ENCODE results near the gene ZNF831.

Gene ZNF831

DNA sequence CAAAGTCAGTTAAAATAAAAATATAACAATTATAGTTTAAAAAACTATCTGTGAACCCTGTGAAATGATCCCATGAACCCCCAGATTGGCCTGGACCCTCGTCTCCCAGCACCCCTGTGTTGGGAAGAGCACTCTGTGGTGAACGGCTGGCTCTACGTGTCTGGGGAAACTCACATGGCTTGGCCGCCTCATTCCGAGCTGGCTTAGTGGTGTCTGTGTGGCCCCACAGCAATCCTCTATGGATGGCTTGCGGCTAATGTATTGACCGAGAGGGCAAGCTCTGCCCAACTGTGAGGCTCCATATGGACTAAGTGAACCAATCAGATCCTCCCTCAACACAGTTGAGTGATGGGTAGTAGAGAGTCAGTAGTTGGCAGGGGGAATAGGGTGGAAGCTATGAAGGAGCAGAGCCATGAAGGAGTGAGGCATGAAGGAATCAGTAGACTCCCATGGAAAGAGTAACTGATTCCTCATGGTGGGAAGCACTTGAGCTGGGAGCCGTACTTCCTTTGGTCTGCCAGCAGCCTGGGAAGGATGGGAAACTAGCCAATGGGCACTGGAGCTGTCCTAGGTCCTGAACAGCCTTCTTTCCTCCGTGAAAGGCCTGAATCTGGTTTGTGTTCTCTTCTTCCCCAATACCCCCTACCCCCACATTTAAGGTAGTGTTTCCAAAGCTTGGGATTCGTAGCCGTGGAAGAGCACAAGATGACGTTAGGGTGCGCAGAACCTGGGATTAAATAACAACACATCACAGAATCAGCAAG lies 21.6 kb upstream of the ZNF831 start:
- no peak for DNase-seq (ENCODE audit: low spot score)

DNA sequence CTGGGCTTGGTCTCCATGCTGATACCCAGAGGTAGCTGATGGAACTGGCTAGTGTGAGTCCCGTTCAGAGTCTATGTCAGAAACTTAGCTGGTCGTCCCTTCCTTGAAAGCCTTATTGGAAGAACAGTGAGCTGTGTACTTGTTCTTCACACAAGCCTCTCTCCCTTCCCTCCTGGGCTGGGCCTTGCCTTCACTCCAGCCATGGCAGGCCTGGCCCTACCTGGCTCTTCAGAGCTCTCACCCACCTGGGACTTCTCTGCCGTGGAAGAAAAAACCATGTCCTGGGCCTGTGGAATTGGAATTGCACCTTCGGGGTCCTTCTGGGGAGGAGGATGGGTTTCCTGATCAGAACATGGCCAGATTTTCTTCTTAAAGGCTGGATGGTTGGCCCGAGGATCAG lies 20.3 kb upstream of the ZNF831 start:
- no peak for DNase-seq (ENCODE audit: low spot score)

DNA sequence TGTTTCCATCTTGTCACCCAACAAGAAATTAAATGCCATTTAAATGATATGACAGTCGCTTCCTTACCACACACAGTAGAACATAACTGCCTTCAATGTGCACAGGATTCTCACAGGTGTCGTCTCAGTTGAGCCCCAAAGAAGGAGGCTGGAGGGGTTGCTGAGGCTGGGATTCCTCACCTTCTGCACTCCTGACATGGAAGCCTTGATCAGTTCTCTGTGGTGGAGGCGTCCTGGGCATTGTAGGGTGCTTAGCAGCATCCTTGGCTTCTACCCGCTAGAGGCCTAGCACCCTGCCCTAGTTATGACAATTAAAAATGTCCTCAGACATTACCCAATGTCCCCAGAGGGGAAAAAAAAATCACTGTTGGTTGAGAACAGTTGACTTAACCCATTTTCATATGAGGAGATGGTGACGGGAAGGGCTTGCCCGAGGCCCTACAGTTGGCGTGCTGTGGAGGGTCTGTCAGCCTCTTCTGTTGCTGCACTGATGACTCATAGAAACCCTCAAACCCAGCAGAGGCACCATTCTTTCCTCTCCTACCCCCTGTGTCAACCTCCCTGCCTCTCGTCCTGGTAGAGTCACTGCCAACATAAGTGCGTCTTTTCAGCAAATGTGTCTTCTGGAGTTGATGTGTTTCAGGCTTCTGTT lies 19.3 kb upstream of the ZNF831 start:
- no peak for DNase-seq (ENCODE audit: low spot score)

DNA sequence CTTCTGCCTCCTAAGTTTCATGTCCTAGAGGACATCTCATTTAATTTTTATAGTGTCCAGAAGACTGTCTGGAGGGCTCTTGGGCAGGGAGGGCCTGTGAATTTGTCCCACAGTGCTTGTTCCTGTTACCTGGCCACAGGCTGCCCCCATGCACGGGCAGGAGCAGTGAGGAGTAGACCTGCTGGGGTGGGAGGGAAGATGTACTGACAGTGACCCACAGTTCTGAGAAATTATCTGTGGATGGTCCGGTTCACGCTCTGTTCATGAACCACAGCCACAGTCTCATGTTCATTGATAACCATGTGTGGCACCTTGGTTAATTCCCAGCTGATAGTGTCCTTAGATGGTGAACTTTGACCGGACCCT lies 18.8 kb upstream of the ZNF831 start:
- no peak for DNase-seq (ENCODE audit: low spot score)

DNA sequence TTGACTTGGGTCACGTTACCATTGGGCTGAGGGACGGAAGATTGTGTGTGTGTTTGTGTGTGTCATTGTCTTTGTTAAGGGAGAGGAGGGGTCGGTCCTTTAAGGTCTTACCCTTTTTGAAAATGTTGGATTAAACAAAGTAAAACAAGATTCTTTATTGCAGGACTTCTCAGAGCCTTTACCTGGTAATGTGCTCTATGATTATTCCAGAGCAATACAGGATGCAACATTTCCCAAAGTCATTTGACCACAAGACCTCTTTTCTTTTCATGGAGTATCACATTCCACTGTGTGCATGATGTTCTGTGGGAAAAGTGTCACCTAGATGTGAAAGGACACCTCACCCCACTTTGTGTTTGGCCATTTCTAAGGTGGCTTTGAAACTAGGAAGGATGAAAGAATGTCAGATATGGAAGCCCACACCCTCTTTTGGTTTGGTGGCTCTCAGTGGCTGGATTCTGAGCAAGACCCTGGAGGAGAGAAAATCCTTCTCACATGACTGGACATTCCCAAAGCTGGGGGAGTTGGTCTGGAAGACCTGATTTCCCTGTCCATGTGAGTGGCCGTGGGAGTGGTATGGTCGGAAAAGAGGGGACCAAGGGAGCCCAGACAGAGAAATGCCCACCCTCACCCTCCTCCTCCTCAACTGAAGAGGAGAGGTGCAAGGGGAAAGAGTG lies 18.2 kb upstream of the ZNF831 start:
- DNase-seq (ENCODE audit: low spot score): no peak

DNA sequence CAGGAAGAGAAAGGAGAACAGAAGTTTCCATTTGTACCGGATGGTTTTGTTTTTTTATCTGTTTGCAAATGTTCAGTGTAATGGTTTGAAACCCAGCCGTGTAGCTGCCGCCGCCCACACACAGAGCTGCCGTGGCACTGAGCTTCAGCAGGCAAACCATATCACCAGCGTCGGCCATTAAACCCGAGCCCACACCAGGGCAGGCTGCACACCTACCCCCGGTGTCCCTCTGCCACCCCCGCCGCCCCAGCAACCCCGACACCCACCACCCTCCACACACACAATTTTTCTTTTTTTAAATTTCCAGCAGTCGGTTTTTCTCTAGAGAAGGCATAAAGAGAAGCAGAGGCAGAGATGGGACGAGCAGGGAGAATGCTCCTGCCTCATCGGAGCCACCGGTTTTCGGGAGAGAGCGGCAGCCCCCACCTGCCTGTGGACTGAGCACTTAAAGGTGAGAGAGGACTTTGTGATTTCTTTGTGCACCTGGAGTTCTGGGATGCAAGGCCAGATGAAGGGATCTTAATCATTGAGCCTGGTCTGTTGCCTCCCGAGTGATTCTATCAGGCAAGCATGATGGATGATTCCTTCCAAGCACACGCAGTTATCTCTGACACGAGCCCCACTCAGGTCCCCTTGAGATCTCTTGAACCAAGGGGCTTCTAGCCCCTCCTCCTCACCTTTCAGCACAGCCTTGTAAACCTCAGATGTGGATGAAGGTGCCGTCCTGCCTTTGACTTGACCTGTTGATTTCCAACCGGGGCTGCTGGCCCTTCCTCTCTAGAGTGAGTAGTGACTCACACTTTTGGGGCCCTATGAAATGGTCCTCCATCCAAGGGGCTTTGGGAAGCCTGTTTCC lies 17.5 kb upstream of the ZNF831 start:
- no peak for DNase-seq (ENCODE audit: low spot score)

DNA sequence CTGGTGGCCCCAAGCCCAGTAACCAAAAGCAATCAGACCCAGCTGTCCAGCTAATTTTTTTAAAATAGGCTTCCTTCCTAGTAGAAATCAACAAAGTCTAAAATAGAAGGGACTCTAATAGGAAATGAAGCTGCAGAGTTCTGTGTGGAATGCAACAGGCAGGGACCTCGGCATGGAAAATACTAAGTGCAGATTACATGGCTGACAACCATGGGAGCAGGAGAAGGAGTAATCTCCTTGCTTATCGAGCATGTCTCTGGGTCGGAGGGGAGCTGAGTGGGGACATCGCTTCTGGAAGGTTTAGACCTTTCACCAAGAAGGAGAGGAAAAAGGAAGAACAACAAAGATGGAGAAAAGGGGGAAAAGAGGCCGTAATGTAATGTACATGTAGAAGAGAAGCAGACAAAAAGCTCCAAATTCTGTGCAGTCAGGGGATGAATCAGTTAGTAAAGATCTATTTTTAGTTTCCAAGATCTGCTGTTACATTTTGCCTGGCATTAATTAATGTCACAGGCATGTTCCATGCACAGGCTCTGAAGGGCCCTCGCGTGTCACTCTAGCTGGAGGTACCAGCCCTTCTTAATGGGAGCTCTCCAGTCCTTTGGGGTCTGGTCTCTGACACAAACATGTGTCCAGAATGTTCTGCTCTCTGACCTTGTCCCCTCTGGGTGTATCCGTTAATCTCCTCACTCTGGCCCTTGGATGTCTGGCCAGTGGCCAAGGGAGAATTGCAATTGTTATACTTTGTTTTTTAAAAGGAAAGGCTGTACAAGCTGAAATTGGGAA lies 16.6 kb upstream of the ZNF831 start:
- no peak for DNase-seq (ENCODE audit: low spot score)

DNA sequence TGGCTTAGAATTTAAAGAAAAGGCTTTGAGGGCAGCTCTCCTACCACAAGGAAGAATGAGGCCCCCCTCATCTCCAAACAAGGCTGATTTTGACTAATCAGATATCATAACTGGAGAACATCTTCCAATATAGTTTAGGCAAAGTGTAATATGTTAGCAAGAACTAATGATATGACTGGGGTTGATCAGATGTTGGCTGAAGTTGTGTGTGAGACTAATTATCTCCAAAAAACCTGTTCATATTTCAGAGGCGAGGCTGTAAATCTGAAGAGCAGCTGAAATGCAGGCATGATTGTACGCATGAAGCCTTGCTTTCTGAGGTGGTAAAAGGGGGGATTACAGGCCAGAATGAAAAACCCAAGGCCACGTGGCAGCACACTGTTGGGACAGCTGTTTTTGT lies 16.0 kb upstream of the ZNF831 start:
- no peak for DNase-seq (ENCODE audit: low spot score)

DNA sequence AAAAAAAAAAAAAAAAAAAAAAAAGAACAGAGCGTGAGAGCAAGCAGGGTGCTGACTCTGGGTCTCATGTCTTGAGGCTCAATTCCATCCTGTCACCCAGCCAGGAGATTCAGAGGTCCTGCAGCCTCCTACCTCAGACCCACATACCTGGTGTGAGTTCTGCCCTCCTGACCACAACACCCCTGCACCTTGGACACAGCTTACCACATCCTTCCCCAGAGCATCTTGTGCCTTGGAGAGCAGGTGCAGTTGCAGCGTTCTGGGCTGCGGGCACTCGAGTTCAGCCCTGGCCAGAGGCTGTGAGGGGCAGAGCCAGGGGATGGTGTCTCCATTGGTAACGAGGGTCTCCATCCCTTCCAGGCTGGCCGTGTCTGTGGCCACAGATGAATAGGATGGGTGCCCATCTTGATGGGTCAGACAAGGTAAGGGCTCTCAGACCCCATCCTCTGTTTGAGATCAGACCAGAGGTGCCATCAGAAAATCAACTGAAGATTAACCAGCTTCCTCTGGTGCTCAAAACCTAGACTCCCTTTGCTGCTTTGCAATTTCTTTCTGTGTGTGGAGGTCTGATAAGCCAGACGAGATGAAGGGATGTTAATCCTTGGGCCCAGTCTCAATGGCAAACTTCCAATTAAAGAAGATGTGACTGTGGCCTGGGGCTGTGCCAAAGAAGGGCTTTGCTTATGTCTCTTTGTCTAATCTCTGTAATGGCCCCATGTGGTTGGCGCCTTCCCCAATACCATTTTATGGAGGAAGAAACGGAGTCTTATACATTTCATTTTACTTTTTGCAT lies 14.7 kb upstream of the ZNF831 start:
- no peak for DNase-seq (ENCODE audit: low spot score)

DNA sequence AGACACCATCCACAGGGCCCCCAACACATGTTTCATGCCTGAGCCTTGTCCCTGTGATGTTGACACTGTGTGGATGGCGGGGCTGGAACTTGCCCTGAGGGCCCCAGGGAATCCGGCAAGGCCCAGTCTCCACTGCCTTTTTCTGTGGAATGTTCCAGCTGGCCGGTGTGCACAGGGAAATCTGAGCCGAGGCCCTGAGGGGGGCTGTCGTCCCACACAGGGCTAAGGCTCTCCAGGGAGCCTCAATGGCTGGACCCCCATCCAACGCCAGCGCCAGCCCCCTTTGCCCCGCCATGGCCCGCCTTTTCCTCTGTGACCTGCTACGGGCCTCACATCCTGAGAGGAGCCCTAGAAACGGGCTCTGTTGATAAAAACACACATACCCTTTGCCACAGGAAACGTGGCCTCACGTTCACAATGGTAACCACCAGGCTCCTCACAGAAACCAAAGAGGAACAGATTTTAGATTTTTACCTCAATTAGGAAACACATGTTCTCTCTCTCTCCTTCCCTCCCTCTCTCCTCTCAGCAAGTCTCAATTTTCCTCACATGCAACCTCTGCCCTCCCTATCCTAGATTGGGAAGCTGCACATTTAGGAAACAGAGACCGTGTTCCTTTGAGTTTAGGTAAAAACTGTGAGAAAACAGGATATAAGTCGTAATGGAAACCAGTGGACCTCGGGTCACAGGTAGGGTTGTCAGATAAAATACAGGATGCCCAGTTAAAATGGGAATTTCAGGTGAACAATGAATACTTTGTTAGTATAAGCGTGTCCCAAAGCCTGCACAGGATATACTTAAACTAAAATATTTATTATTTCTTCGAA lies 13.7 kb upstream of the ZNF831 start:
- no peak for DNase-seq (ENCODE audit: low spot score)

DNA sequence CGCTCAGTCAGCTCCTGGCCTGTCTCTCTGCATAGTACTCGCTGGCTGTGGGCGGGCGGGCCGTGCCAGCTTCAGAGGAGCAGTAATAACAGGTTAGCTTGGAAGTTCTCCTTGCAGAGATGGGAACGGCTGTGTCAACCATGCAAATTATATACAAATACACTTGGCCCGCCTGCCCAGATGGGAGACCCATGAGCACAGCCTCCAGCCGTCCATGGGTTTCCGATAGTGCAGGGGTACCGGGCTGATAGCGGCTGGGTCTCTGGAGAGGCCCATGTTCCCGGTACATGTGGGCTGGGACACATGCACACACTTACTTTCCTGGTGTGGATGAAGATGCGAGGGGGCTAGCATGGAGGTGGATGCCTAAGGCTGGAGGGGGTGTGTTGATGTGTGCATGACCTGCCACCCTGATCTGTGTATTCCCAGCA lies 12.8 kb upstream of the ZNF831 start:
- no peak for DNase-seq (ENCODE audit: low spot score)

DNA sequence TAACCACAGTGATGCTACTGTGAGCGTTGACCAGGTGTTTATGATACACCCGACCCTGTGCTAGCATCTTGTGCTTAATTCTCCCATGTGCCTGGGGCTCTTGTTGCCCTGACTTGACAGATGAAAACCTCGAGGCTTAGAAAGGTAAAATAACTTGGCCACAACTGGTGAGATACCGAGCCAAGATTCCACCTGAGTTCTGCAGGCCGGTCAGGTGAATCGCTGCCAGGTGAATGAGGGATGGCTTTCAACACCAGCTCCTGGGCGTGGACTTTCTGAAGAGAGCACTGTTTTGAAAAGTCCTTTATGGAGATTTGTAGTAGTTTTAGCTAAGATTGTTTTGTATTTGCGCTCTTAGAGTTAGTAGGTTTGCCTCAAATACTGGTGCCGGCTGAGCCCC lies 12.2 kb upstream of the ZNF831 start:
- no peak for DNase-seq (ENCODE audit: low spot score)

DNA sequence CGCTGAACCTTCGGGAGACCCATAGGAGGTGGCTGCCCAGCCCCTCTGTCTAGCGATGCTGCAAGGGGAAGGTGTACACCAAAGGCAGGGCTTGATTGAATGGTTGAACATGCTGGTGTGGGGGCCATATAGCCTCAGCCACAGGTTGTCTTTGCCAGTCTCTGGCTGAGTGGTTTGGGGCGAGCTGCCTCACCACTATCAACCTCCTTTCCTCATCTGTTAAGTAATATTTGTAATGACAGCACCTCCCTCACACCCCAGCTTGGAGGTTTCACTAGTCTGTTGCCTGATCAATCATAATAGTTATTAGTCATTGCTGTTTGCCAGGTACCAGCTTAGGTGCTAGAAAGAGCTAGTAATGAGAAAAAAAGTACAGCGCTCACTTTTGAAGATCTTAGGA lies 11.8 kb upstream of the ZNF831 start:
- no peak for DNase-seq (ENCODE audit: low spot score)

DNA sequence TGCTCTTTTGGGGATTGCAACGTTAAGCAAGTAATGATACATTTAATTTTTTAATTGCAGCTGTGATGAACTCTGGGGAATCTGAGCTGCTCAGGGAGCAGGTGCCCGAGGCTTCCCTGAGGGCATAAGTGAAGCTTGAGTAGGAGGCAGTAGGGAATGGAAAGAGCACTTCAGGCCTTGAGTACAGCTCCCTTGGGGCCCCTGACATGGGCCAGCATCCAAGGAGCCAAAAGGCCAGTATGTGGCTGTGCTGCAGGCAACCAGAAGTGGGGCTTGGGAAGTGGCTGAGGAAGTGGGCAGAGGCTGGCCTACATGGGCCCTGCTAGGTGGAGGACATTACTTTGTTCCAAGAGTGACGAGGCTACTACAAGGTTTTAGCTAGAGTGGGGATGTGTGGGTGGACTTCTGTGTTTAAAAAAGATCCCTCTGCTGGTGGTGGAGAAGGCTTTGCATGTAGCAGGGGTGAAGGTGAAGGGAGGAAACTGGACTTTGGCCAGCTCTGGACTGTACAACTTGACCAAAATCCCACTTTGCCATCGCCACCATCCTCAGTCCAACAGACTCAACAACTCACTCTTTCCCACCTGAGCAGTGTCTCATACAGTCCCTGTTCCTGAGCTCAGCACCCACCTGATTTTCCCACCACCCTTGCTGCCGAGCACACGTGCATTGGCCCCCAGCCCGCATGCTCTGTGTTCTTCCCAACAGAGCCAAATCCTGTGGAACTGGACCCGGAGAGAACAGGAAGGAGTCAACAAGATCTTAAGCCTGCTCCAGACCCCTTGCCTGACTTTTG lies 10.9 kb upstream of the ZNF831 start:
- DNase-seq (ENCODE audit: low spot score): no peak

DNA sequence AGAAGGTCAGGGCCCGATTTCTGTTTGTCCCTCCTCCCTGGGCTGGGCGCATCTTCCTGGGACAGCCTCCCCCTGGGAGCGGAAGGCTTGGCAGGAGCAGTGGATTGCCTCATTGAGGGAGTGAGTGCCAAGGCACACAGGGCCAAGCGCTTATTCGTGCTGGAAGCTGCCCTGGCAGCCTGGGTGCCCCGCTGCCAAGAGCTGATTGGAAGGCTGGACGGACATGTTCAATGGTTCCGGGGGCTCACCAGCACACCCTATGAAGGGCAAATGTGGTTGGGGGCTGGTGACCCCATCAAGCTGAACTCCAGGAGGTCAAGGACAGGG lies 10.3 kb upstream of the ZNF831 start:
- DNase-seq (ENCODE audit: low spot score): no peak

DNA sequence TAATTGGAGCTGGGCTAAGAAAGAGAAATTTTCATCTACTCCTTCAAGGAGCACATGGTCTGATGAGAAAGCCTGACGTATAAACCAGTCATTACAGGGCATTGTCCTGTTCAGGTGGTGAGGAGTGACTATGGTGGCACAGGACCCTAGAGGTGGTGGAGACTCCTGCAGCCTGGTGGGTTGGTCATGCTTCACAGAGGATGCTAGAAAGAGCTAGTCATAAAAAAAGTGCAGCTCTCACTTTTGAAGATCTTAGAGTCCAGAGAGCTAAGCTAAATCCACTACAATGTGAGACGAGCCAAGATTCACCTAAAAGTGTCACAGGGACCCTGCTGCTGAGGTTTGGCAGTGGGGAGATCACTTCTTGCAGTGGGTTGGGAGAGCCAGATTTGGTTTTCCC lies 9.8 kb upstream of the ZNF831 start:
- DNase-seq (ENCODE audit: low spot score): no peak

DNA sequence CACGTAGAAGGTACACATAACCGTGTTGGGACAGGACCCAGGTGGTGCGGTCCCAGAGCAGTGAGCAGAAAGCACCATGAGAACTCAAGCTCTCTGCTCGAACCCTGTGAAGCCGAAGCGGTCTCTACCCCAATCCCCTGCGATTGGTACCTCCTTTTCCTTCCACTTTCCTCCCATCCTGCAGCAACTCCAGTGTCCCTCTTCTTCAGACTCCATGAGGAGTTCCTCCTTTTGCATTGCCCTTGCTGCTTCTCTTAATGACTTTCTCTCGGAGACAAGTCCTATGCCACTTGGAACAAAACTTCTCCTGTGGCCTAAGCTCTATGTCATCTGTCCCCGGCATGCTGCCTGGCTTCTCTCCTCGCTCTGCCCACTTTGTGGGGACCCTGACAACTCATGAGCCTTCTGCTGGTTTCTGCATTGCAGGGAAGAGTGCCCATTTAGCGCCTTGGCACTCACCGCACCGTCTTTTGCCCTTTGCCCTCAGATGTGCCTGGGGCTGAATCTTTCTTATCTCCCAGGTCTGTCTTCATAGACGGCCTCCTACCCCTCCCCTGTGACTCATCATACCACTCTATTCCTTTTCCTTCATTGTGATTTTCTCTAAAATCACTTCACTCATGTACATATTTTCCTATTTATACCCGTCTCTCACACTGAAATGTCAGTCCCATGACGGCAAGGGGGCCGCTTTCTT lies 9.2 kb upstream of the ZNF831 start:
- no peak for DNase-seq (ENCODE audit: low spot score)

DNA sequence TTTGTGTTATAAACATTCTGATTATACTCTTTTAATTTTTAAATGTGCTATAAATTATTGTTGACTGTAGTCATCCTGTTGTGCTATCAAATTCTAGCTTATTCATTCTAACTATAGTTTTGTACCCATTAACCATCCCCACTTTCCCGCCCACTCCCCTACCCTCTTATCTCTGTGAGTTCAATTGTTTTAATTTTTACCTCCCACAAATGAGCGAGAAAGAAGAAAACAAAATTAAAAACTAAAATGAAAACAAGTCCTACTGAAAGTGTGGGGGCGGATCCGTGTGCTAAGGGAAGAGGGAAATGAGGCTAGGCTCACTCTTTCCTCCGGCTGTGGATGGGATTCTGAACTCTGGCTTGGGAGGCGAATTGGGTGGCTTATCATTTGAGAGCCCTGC lies 6.6 kb upstream of the ZNF831 start:
- DNase-seq (ENCODE audit: low spot score): no peak

DNA sequence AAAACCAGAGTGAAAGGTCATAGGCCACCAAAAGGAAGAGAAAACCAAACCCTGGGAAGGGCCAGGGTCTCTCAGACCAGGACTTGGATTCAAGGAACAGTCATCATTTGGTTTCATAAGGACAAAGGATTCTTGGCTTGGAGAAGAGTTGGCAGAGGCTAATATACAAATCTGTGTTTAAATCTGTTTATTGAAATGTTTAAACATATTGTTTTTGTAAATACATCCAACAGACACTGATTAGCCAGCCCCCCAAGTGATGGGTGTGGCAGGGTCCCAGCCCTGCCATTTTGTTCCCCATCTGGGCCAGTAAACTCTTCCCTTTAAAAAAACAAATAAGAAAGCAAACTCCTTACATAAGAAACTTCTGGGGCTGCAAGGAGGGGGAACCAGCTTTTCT lies 6.1 kb upstream of the ZNF831 start:
- DNase-seq (ENCODE audit: low spot score): no peak

All from ecto neural progenitor cell (in vitro differentiated cells).